ENCODE measurements around the gene WDR5. TPM values are rescaled to one million over a fixed set of nuclear protein-coding genes. Genes with fewer than 3 reads are reported as not detected.

The WDR5 gene
- total RNA-seq, 1 experiment from 2014 or later: 62.5 TPM

DNA sequence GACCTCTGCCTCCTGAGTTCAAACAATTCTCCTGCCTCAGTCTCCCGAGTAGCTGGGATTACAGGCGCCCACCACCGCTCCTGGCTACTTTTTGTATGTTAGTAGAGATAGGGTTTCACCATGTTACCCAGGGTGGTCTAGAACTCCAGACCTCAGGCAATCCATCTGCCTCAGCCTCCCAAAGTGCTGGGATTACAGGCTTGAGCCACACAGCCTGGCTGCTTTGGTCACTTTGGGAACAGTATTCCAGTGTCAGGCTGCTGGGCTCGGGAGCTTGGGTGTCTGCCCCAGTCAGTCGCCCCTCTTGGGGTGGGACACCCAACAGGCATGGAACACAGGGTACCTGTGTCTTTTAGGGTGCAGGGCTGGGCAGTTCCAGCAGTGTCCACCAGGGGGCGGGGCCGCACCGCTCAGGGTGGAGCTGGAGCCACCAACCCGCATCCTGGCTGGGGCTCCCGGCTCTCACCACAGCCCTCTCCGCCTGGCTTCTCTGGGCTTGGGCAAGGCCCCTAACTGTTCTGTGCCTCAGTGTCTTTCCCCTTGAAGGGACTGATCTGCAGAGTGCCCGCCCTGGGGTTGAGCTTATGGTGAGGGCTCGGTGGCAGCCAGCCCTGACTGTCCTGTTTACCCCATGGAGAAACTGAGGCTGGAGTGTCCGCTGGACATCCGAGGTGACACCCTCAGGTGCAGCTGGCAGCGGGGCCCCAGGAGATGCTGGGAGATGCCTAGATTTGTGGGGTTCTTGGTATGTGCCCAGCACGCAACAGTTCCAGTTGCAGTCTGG lies 34.8 kb downstream of the WDR5 start (continued):
- TF ChIP-seq, protein P1, sequence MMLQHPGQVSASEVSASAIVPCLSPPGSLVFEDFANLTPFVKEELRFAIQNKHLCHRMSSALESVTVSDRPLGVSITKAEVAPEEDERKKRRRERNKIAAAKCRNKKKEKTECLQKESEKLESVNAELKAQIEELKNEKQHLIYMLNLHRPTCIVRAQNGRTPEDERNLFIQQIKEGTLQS (CRISPR knock-in tag; conservative IDR thresholded peaks at IDR 0.05): no peak
- TF ChIP-seq ZNF219 (CRISPR knock-in tag; IDR thresholded peaks at IDR 0.05; ENCODE audit: borderline replicate concordance): no peak
- TF ChIP-seq, protein P2, sequence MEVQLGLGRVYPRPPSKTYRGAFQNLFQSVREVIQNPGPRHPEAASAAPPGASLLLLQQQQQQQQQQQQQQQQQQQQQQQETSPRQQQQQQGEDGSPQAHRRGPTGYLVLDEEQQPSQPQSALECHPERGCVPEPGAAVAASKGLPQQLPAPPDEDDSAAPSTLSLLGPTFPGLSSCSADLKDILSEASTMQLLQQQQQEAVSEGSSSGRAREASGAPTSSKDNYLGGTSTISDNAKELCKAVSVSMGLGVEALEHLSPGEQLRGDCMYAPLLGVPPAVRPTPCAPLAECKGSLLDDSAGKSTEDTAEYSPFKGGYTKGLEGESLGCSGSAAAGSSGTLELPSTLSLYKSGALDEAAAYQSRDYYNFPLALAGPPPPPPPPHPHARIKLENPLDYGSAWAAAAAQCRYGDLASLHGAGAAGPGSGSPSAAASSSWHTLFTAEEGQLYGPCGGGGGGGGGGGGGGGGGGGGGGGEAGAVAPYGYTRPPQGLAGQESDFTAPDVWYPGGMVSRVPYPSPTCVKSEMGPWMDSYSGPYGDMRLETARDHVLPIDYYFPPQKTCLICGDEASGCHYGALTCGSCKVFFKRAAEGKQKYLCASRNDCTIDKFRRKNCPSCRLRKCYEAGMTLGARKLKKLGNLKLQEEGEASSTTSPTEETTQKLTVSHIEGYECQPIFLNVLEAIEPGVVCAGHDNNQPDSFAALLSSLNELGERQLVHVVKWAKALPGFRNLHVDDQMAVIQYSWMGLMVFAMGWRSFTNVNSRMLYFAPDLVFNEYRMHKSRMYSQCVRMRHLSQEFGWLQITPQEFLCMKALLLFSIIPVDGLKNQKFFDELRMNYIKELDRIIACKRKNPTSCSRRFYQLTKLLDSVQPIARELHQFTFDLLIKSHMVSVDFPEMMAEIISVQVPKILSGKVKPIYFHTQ (CRISPR knock-in tag; IDR thresholded peaks at IDR 0.05): no peak

DNA sequence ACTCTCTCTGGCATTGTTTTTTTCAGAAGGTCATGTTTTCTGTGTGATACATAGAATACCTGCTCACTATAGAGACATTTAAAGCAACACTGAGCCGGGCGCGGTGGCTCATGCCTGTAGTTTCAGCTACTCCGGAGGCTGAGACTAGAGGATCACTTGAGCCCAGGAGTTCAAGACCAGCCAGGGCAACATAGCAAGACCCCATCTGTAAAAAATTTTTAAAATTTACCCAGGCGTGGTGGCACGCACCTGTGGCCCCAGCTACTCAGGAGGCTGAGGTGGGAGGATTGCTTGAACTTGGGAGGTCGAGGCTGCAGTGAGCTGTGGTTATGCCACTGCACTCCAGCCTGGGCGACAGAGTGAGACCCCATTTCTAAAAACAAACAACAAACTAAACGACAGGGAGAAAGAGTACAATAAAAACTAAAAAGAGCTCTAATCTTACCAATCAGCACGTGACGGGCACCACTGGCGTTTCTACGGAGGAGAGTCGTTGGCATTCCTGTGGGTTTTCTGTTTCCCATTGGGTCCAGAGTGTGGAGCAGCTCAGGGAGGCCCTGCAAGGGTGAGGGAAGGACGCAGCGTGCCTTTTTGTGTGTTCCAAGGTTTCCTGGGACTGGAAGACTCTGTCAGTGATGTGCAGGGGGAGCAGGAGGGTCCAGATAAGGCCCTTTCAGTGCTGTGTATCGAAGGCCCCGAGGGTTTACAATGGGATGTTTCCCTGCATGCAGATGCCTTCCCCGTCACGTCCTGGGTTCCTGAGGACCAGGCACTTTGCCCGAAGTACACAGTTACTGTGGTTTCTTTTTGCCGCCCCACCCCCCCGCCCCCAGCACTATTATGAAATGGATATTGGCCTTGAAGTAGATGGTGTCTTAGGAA lies 35.7 kb downstream of the WDR5 start:
- no peak overlapping the region for H3K4me3 Mint-ChIP-seq
- peaks cover 6% of the 10 kb centered on the region for H3K36me3 Mint-ChIP-seq
- H3K4me1 Mint-ChIP-seq: peaks cover 3% of the 10 kb centered on the region
- no peak overlapping the region for H3K27ac Mint-ChIP-seq
- no peak for DNase-seq (ENCODE audit: low spot score)
- no peak for ATAC-seq
- ChIA-PET CTCF (interaction anchor here (0.5 to 5.6 kb wide), 21 partner anchors 10 to 1857 kb away, joined by 3 to 54 read pairs (median 4); no protein-coding TSS in a partner anchor), POLR2A (interaction anchor here (1.1 kb wide), 1 partner anchor 271 kb away, joined by 3 read pairs; no protein-coding TSS in a partner anchor)
- H3K27me3 Mint-ChIP-seq (ENCODE audit: low read depth): no peaks in the 10 kb centered on the region
- TF ChIP-seq, protein P3, sequence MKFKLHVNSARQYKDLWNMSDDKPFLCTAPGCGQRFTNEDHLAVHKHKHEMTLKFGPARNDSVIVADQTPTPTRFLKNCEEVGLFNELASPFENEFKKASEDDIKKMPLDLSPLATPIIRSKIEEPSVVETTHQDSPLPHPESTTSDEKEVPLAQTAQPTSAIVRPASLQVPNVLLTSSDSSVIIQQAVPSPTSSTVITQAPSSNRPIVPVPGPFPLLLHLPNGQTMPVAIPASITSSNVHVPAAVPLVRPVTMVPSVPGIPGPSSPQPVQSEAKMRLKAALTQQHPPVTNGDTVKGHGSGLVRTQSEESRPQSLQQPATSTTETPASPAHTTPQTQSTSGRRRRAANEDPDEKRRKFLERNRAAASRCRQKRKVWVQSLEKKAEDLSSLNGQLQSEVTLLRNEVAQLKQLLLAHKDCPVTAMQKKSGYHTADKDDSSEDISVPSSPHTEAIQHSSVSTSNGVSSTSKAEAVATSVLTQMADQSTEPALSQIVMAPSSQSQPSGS (CRISPR knock-in tag; IDR thresholded peaks at IDR 0.05; ENCODE audit: borderline replicate concordance, low read depth): no peak
- TF ChIP-seq ZNF121 (CRISPR knock-in tag; IDR thresholded peaks at IDR 0.05): peak; percentile 40; the same call in 1 of the 2 replicates
- TF ChIP-seq, protein P4, sequence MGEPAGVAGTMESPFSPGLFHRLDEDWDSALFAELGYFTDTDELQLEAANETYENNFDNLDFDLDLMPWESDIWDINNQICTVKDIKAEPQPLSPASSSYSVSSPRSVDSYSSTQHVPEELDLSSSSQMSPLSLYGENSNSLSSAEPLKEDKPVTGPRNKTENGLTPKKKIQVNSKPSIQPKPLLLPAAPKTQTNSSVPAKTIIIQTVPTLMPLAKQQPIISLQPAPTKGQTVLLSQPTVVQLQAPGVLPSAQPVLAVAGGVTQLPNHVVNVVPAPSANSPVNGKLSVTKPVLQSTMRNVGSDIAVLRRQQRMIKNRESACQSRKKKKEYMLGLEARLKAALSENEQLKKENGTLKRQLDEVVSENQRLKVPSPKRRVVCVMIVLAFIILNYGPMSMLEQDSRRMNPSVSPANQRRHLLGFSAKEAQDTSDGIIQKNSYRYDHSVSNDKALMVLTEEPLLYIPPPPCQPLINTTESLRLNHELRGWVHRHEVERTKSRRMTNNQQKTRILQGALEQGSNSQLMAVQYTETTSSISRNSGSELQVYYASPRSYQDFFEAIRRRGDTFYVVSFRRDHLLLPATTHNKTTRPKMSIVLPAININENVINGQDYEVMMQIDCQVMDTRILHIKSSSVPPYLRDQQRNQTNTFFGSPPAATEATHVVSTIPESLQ (CRISPR knock-in tag; IDR thresholded peaks at IDR 0.05): no peak
- TF ChIP-seq ZBTB21 (CRISPR knock-in tag; IDR thresholded peaks at IDR 0.05; ENCODE audit: borderline replicate concordance): no peak
- TF ChIP-seq, protein P5, sequence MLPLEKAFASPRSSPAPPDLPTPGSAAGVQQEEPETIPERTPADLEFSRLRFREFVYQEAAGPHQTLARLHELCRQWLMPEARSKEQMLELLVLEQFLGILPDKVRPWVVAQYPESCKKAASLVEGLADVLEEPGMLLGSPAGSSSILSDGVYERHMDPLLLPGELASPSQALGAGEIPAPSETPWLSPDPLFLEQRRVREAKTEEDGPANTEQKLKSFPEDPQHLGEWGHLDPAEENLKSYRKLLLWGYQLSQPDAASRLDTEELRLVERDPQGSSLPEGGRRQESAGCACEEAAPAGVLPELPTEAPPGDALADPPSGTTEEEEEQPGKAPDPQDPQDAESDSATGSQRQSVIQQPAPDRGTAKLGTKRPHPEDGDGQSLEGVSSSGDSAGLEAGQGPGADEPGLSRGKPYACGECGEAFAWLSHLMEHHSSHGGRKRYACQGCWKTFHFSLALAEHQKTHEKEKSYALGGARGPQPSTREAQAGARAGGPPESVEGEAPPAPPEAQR (CRISPR knock-in tag; IDR thresholded peaks at IDR 0.05): no peak
- H3K9me3 Mint-ChIP-seq: peaks cover 12% of the 10 kb centered on the region; the same call in 1 of the 2 replicates

DNA sequence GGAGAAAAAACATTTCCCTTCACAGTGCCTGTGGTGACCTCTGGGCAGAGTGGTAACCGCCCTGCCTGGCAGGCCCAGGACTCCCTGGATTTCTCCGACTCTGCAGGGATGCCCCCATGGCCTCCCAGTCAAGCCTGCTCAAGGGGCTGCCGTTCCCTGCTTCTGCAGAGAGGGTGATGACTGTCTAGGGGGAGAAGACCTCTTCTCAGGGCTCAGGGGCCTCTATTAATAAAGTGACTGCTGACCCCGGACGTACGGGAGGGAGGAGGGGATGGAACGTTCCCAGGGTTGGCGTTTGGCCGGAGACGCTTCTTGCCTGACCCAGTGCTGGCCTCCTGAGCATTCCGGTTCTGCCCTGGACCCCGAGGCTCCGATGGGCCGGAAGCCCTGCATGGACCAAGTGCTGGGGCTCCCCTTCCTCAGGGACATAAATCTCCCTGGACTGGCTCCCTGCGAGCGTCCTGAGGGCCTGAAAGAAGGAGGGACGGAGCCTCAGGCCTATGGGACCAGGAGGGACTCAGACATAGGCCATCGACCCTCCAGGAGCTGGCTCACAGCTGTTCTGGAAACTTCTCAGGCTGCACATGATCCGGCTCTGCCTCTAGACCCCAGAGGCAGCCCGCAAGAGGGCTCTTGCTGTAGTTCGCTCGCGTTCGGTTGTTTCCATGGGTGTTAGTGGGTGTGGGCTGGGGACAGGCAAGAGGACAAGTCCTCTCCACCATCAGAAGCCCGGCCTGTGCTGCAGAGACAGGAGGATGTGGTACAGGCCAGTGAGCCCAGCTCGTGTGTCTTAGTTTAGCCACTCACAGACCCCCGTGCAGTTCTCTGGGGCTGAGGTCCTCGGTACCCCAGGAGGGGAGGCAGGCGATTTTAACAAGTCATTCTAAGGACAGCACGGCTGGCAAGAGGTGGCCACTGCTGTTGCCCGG lies 36.6 kb downstream of the WDR5 start:
- H3K4me3 Mint-ChIP-seq: no peak overlapping the region
- peaks cover 10% of the 10 kb centered on the region; the same call in 1 of the 2 replicates for H3K9me3 Mint-ChIP-seq
- H3K27ac Mint-ChIP-seq: peak overlapping the region; percentile 60; the same call in 1 of the 2 replicates
- no peak for ATAC-seq
- H3K36me3 Mint-ChIP-seq: 0 out of 2 replicates have a peak, but pooled peaks cover 3% of the 10 kb centered on the region
- H3K4me1 Mint-ChIP-seq: peaks cover 3% of the 10 kb centered on the region
- DNase-seq (ENCODE audit: low spot score): no peak
- H3K27me3 Mint-ChIP-seq (ENCODE audit: low read depth): no peaks in the 10 kb centered on the region
- ChIA-PET POLR2A (no interaction called here), CTCF (interaction anchor here (5.6 kb wide), 1 partner anchor 270 kb away, joined by 54 read pairs; no protein-coding TSS in a partner anchor)
- no peak for TF ChIP-seq MYBL2 (CRISPR knock-in tag; IDR thresholded peaks at IDR 0.05)
- no peak for TF ChIP-seq FOXK1 (CRISPR knock-in tag; IDR thresholded peaks at IDR 0.05)
- TF ChIP-seq NFATC4 (CRISPR knock-in tag; IDR thresholded peaks at IDR 0.05): no peak
- no peak for TF ChIP-seq ZNF138 (CRISPR knock-in tag; conservative IDR thresholded peaks at IDR 0.05)
- no peak for TF ChIP-seq ZNF317 (CRISPR knock-in tag; IDR thresholded peaks at IDR 0.05; ENCODE audit: borderline replicate concordance, low read depth)
- no peak for TF ChIP-seq GRHL2 (CRISPR knock-in tag; IDR thresholded peaks at IDR 0.05; ENCODE audit: insufficient replicate concordance, severe bottlenecking)
- TF ChIP-seq ZNF423 (CRISPR knock-in tag; IDR thresholded peaks at IDR 0.05): no peak
- TF ChIP-seq, protein P6, sequence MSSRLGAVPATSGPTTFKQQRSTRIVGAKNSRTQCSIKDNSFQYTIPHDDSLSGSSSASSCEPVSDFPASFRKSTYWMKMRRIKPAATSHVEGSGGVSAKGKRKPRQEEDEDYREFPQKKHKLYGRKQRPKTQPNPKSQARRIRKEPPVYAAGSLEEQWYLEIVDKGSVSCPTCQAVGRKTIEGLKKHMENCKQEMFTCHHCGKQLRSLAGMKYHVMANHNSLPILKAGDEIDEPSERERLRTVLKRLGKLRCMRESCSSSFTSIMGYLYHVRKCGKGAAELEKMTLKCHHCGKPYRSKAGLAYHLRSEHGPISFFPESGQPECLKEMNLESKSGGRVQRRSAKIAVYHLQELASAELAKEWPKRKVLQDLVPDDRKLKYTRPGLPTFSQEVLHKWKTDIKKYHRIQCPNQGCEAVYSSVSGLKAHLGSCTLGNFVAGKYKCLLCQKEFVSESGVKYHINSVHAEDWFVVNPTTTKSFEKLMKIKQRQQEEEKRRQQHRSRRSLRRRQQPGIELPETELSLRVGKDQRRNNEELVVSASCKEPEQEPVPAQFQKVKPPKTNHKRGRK (CRISPR knock-in tag; IDR thresholded peaks at IDR 0.05; ENCODE audit: borderline replicate concordance): no peak
- no peak for TF ChIP-seq EMX1 (CRISPR knock-in tag; IDR thresholded peaks at IDR 0.05)
